M059J (cell line): ENCODE results near the gene SPDYE18. TPM values are rescaled to one million over a fixed set of nuclear protein-coding genes. Genes with fewer than 3 reads are reported as not detected.
"Not testable (repeated sequence)": the region's sequence is repeated elsewhere in the genome, so short reads cannot be mapped to it uniquely, and the experiment has no call there.

Experiments
- DNase-seq: peaks from one replicate; pipeline ENCODE4 v3.0.0-alpha.2; 2012; ENCODE audit warnings: low read depth
- total RNA-seq: library from RNA; depleted of rRNA; stranded (reverse); fragments of >200 nt; shearing (Covaris generic); gene quantifications from 2 replicates; pipeline ENCODE4 v1.2.3, GENCODE V29; 2014; rRNA removed

The SPDYE18 gene
- total RNA-seq, 1 experiment from 2014 or later: 0.10 TPM

DNA sequence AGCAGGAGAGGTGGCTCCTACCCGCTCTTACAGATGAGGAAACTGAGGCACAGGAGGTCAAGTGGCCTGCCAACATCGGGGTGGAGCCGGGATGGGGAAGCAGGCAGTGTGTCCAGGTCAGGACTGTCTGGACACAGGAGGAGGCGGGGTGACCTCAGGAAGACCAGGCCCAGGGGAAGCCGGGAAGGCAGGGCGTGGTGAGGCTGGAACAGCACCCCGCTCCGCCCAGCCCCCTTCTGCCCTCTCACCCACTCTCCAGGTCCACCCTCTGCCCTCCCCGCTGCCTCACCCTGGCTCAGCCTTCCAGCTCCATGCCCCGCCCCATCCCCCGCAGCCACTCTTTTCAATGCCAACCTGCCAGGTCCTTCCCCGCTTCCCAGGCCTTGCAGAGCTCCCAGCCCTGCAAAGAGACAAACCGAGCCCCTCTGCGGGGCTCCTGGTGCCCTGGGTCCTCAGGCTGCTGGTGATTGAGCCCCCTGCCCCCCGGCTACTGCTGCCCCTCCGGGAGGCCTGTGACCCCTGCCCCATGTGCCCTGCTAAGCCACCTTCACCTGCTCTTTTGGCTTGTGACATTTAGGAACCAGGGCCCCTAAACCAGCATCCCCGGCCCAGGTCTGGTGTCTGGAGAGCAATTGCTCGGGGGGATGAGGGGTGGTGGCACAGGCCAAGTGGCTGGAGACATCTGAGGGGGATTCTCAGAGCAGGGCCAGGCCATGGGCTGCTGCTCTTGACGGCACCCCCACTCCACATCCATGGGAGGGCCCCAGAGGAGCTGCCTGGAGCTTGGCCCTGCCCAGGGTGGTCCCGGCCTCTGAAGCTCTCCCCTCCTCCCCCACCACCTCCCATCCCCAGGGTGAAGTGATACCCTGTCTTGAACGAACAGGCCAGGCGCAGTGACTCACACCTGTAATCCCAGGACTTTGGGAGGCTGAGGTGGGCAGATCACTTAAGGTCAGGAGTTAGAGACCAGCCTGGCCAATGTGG lies 55.9 kb downstream of the SPDYE18 start:
- DNase-seq: not testable (repeated sequence)

DNA sequence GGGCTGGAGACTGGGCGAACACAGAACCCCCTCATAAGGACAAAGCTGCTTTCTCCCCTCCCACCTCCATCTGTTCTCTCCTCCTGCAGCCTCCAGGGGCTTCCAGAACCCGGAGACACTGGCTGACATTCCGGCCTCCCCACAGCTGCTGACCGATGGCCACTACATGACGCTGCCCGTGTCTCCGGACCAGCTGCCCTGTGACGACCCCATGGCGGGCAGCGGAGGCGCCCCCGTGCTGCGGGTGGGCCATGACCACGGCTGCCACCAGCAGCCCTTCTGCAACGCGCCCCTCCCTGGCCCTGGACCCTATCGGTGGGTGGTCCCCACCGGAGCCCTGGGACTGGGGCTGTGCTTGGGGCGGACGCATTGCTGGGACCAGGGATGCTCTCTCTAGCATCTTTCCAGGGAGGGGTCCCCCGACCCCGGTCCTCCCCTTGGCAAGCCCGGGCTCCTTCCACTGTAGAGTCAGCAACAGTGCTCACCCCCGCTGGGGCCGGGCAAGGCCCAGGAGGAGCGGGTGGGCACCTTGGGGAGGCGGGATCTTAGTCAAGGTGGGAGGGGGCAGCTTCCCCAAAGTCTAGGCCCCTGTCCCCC lies 56.8 kb downstream of the SPDYE18 start:
- not testable (repeated sequence) for DNase-seq

DNA sequence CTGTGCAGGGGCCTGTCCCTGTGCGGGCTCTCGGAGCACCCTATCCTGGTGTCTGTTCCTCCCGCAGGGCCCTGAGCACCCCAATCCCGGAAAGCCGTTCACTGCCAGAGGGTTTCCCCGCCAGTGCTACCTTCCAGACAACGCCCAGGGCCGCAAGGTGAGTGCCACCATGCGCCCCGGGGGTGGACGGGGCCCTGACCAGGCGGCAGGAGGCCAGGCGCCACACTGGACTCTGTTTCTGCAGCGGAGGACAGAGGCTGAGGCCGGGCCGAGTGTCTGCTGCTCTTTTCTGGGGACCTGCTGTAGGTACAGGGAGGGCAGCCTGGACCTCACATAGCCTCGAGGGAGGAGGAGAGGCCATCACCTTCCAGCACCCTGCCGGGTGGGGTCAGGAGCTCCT lies 58.2 kb downstream of the SPDYE18 start:
- not testable (repeated sequence) for DNase-seq

DNA sequence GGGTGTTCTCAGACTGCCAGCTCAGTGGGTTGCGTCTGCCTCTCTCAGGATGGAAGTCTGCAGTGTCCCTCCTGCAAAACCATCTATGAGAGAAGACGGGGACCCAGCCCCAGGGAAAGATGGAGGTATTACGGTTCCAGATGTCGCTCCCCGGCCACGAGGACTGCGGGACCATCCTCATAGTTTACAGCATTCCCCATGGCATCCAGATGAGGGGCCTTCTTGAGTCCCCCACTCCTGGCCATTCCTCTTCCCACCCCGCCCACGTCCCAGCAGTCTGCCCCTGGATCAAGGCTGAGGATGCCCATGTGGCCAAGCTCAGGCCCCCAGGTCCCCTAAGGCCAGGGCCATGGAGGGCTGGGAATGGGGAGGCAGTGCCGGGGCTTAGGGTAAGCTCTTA lies 59.1 kb downstream of the SPDYE18 start:
- DNase-seq: not testable (repeated sequence)

DNA sequence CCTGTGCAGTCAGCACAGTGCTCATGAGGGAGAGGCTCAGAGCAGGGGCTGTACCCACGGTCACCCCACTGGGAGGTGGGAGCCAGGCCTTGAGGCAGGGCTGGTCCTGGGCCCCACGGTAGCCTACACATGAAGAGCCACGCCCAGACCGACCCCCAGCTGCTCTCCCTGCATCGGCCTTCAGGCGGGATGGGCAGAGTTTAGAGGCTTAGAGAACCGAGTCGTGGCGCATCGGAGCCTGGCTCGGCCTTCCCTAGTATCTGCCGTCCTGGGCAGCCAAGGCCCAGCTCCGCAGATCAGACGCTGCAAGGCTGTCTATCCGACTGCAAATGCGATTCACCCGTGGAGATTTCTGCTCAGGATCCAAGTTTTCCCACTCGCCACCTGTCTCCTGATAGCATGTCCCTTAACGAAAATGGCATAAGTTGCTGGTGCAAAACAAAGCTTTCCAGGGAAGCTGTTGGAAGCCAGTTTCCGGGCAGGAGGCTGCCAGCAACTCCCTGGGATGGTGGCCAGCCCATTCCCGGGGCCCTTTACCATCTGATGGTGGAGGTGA lies 59.6 kb downstream of the SPDYE18 start:
- not testable (repeated sequence) for DNase-seq

DNA sequence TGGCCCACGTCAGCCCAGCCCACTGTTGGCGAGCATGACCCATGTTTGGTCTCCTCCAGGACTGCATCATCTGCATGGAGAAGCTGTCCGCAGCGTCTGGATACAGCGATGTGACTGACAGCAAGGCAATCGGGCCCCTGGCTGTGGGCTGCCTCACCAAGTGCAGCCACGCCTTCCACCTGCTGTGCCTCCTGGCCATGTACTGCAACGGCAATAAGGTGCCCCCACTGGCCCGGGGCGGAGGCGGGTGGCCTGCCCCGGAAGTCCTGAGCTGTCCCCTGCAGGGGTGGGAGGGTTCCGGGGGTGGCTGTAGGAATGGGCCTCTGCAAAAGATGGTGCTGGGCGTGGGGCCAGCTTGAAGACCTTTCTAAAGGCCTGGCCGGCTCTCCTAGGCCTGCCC lies 60.3 kb downstream of the SPDYE18 start:
- not testable (repeated sequence) for DNase-seq

Other genes with a start within 250 kb of the SPDYE18 start
- gene SPDYE17, start 30.2 kb downstream of the SPDYE18 start, total RNA-seq: not detected in 2 replicates
- 1.1 and 2.9 TPM in 2 replicates for gene CCDC146, start 60.1 kb upstream of the SPDYE18 start, total RNA-seq
- gene FGL2, start 137.3 kb upstream of the SPDYE18 start, total RNA-seq: 0.34 TPM in 1 of 2 replicates, not detected in the other